Measurements from ENCODE around the gene FBRS.

FBRS gene

GRCh38 chr16:30706046-30706445 lies 47.8 kb downstream of the FBRS start:
- no peak for TF ChIP-seq CTCF (IDR thresholded peaks at IDR 0.05)
- Histone ChIP-seq H3K4me1 (ENCODE audit: control insufficient read depth in 1 of 2, insufficient read depth in 1 of 2, low read depth in 1 of 2, low read length in 1 of 2) (peaks cover 22 to 23% of the 10 kb centered on the region in 2 experiments), H3K9me3 (no peaks in the 10 kb centered on the region), H3K27ac (no peak overlapping the region), H3K27me3 (no peaks in the 10 kb centered on the region), H3K36me3 (peaks cover 99% of the 10 kb centered on the region), H3K4me3 (ENCODE audit: low read depth in 1 of 2, low read length in 1 of 2) (no peak overlapping the region)

- Histone ChIP-seq H3K27me3 (no peaks in the 10 kb centered on the region), H3K4me3 (ENCODE audit: low read depth in 1 of 2, low read length in 1 of 2) (no peak overlapping the region), H3K36me3 (peaks cover 84% of the 10 kb centered on the region), H3K9me3 (no peaks in the 10 kb centered on the region), H3K4me1 (ENCODE audit: control insufficient read depth in 1 of 2, insufficient read depth in 1 of 2, low read depth in 1 of 2, low read length in 1 of 2) (peaks cover 38 to 40% of the 10 kb centered on the region in 2 experiments), H3K27ac (peak overlapping the region; percentile 93)
- no peak for TF ChIP-seq CTCF (IDR thresholded peaks at IDR 0.05)
These were observed 52.7 kb downstream of the FBRS start for GRCh38 chr16:30710971-30711370.

GRCh38 chr16:30711712-30712111 lies 53.5 kb downstream of the FBRS start:
- no peaks in the 10 kb centered on the region for H3K9me3 ChIP-seq
- TF ChIP-seq CTCF (IDR thresholded peaks at IDR 0.05) = no peak
- H3K4me3 ChIP-seq (ENCODE audit: low read depth in 1 of 2, low read length in 1 of 2) = no peak overlapping the region
- H3K4me1 ChIP-seq (ENCODE audit: control insufficient read depth in 1 of 2, insufficient read depth in 1 of 2, low read depth in 1 of 2, low read length in 1 of 2) = peaks cover 40 to 42% of the 10 kb centered on the region in 2 experiments
- peaks cover 84% of the 10 kb centered on the region for H3K36me3 ChIP-seq
- H3K27me3 ChIP-seq = no peaks in the 10 kb centered on the region
- peak overlapping the region; percentile 93 for H3K27ac ChIP-seq

- peak overlapping the region in 1 of 2 experiments; percentile 50 for H3K4me3 ChIP-seq (ENCODE audit: low read depth in 1 of 2, low read length in 1 of 2)
- no peaks in the 10 kb centered on the region for H3K27me3 ChIP-seq
- peaks cover 20 to 21% of the 10 kb centered on the region in 2 experiments for H3K4me1 ChIP-seq (ENCODE audit: control insufficient read depth in 1 of 2, insufficient read depth in 1 of 2, low read depth in 1 of 2, low read length in 1 of 2)
- H3K9me3 ChIP-seq = no peaks in the 10 kb centered on the region
- TF ChIP-seq CTCF (IDR thresholded peaks at IDR 0.05) = no peak
- H3K36me3 ChIP-seq = peaks cover 73% of the 10 kb centered on the region
- peak overlapping the region; percentile 80 for H3K27ac ChIP-seq
These were observed 57.7 kb downstream of the FBRS start for GRCh38 chr16:30715750-30716445.

- no peak overlapping the region for H3K4me3 ChIP-seq (ENCODE audit: low read depth in 1 of 2, low read length in 1 of 2)
- no peak for TF ChIP-seq CTCF (IDR thresholded peaks at IDR 0.05)
- no peaks in the 10 kb centered on the region for H3K27me3 ChIP-seq
- peaks cover 79% of the 10 kb centered on the region for H3K36me3 ChIP-seq
- H3K4me1 ChIP-seq (ENCODE audit: control insufficient read depth in 1 of 2, insufficient read depth in 1 of 2, low read depth in 1 of 2, low read length in 1 of 2) = peaks cover 18 to 21% of the 10 kb centered on the region in 2 experiments
- no peak overlapping the region for H3K27ac ChIP-seq
- no peaks in the 10 kb centered on the region for H3K9me3 ChIP-seq
These were observed 61.9 kb downstream of the FBRS start for GRCh38 chr16:30720086-30720485.
